GM12874 (cell line): ENCODE data around the gene SLC30A4.

Source experiments
- TF ChIP-seq, protein P1 (sequence below): IDR thresholded peaks from 2 replicates; pipeline ENCODE4 v1.5.1; 2011; ENCODE audit warnings: low read depth, mild to moderate bottlenecking, control low read depth, low read length, moderate library complexity; ENCODE audit not compliant: insufficient read depth

The SLC30A4 gene

GRCh38 chr15:45546789-45547188, 24.2 kb upstream of the SLC30A4 start:
- TF ChIP-seq, protein P1, sequence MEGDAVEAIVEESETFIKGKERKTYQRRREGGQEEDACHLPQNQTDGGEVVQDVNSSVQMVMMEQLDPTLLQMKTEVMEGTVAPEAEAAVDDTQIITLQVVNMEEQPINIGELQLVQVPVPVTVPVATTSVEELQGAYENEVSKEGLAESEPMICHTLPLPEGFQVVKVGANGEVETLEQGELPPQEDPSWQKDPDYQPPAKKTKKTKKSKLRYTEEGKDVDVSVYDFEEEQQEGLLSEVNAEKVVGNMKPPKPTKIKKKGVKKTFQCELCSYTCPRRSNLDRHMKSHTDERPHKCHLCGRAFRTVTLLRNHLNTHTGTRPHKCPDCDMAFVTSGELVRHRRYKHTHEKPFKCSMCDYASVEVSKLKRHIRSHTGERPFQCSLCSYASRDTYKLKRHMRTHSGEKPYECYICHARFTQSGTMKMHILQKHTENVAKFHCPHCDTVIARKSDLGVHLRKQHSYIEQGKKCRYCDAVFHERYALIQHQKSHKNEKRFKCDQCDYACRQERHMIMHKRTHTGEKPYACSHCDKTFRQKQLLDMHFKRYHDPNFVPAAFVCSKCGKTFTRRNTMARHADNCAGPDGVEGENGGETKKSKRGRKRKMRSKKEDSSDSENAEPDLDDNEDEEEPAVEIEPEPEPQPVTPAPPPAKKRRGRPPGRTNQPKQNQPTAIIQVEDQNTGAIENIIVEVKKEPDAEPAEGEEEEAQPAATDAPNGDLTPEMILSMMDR = no peak

- TF ChIP-seq, protein P1 = no peak
Observed at GRCh38 chr15:45544266-45545023, 21.9 kb upstream of the SLC30A4 start.

GRCh38 chr15:45543051-45543450, 20.5 kb upstream of the SLC30A4 start:
- TF ChIP-seq, protein P1 = no peak

DNA sequence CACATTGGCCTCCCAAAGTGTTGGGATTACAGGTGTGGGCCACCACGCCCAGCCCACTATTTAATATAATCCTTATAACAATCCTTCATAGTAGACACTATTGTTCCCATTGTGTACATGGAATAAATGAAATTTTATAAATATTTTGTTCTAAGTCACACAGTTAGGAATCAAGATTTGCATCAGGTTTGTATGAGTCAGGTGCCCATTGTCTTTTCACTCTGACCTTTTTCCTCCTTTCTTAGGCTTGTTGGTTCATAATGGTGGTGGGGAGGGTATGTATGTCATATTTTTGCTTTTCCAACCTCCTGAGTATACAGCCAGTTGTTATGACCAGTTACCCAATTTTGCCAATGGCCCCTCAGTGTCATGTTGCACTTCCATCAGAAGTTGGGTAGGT, 18.0 kb upstream of the SLC30A4 start:
- TF ChIP-seq, protein P1 = no peak

DNA sequence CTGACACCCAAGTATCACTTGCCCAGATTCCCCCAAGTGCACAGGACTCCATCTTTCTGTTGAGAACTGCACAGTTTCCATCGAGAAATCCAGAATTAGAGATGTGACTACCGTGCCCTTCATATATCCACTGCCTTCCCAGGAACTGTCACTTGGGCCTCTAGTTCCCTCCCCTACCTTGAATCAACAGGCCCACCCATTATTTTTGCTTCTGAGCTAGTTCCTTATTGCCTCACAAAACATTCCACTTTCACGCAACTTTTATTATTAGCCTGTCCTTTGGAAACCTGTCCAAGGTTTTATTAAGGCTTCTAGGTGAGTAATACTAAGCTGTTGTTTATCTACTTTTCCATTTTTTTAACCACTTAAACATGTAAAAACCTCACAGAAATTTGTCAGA, 17.1 kb upstream of the SLC30A4 start:
- TF ChIP-seq, protein P1 = no peak

- TF ChIP-seq, protein P1 = no peak
Observed at GRCh38 chr15:45536934-45537333, 14.4 kb upstream of the SLC30A4 start.

DNA sequence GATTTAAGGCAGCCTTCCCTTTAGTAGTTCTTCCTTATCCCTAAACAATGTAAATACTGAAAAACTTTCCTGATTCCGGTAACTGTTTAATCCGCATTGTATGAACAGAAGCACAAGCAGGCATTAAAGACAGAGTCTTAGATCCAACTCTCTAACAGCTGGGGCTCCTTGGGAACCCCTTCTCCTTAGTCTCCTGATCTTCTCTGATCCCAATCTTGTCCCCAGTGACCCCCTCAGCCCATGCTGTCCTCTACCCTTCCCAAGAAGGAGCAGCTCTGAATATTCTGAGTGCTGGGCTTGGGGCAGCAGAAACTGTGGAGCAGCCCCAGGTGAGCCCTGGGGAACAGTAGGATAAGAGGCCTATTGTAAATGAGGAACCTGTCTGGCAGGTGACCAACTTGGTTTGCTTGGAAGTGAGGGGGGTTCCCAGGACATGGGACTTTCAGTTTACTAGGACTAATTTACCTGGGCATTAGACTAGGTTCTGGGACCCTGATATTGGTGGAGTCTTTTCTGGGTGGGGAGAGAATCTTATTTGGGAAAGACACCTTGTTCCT, 13.0 kb upstream of the SLC30A4 start:
- TF ChIP-seq, protein P1 = no peak
